Glutamatergic neuron (in vitro differentiated cells): ENCODE results near the gene LRRC56. TPM values are rescaled to one million over a fixed set of nuclear protein-coding genes. Genes with fewer than 3 reads are reported as not detected.
A peak's percentile ranks its signal among the peaks of the same experiment; 100 is the strongest.

Experiments used
- DNase-seq: peaks from one replicate; pipeline ENCODE4 v3.0.0; 2022
- H3K27ac Mint-ChIP-seq: one replicate; pipeline ENCODE4 v1.8.0; 2020; ENCODE audit warnings: mild to moderate bottlenecking, mixed read lengths, inconsistent platforms; ENCODE audit not compliant: unreplicated experiment
- H3K27me3 Mint-ChIP-seq: one replicate; pipeline ENCODE4 v1.8.0; 2020; ENCODE audit warnings: mild to moderate bottlenecking, moderate library complexity, mixed read lengths, inconsistent platforms; ENCODE audit not compliant: unreplicated experiment
- H3K36me3 Mint-ChIP-seq: one replicate; pipeline ENCODE4 v1.8.0; 2020; ENCODE audit warnings: mild to moderate bottlenecking, mixed read lengths, inconsistent platforms; ENCODE audit not compliant: unreplicated experiment
- H3K4me1 Mint-ChIP-seq: one replicate; pipeline ENCODE4 v1.8.0; 2020; ENCODE audit warnings: mild to moderate bottlenecking, low read depth, mixed read lengths, inconsistent platforms; ENCODE audit not compliant: unreplicated experiment
- H3K4me3 Mint-ChIP-seq: one replicate; pipeline ENCODE4 v1.8.0; 2020; ENCODE audit warnings: mild to moderate bottlenecking, mixed read lengths, inconsistent platforms; ENCODE audit not compliant: unreplicated experiment
- H3K9me3 Mint-ChIP-seq: one replicate; pipeline ENCODE4 v1.8.0; 2020; ENCODE audit warnings: mild to moderate bottlenecking, moderate library complexity, mixed read lengths, inconsistent platforms; ENCODE audit not compliant: unreplicated experiment
- total RNA-seq: library from RNA; stranded (reverse); fragmentation: NEBNext Ultra II Directional; extraction: Animal tissue kit (Norgen Biotek cat#: 25700); gene quantifications from one replicate; pipeline ENCODE4 v1.2.1, GENCODE V29; 2021; ENCODE audit not compliant: unreplicated experiment
- TF ChIP-seq, protein P1 (sequence below): fragments of 200-600 bp; sonication (generic); IDR thresholded peaks from one replicate; pipeline ENCODE4 v1.5.0; 2021; ENCODE audit not compliant: partially characterized antibody, unreplicated experiment

Gene LRRC56
- total RNA-seq, 1 donor from 2014 or later, result 2.6 TPM

DNA sequence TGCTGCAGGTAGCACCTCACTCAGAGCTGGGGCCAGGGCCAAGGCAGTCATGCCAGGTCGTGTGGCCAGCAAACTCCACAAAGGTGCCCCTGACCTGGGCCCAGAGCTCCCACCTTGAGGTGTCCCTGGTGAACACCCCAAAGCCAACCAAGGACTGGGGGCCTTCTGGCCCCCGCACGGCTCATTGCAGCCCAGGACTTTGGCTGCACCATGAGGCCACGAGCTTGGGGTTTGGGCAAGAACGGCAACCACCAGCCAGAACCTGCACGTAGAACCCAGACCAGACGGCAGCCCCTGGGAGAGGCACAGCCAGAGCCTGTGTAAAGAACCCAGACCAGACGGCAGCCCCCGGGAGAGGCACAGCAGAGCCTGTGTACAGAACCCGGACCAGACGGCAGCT, 7.8 kb downstream of the LRRC56 start:
- Mint-ChIP-seq H3K27ac (peak overlapping the region; percentile 48), H3K36me3 (no peaks in the 10 kb centered on the region), H3K4me3 (no peak overlapping the region), H3K27me3 (peaks cover 4% of the 10 kb centered on the region), H3K4me1 (peaks cover 6% of the 10 kb centered on the region), H3K9me3 (peaks cover 3% of the 10 kb centered on the region)
- no peak for DNase-seq
- TF ChIP-seq, protein P1, sequence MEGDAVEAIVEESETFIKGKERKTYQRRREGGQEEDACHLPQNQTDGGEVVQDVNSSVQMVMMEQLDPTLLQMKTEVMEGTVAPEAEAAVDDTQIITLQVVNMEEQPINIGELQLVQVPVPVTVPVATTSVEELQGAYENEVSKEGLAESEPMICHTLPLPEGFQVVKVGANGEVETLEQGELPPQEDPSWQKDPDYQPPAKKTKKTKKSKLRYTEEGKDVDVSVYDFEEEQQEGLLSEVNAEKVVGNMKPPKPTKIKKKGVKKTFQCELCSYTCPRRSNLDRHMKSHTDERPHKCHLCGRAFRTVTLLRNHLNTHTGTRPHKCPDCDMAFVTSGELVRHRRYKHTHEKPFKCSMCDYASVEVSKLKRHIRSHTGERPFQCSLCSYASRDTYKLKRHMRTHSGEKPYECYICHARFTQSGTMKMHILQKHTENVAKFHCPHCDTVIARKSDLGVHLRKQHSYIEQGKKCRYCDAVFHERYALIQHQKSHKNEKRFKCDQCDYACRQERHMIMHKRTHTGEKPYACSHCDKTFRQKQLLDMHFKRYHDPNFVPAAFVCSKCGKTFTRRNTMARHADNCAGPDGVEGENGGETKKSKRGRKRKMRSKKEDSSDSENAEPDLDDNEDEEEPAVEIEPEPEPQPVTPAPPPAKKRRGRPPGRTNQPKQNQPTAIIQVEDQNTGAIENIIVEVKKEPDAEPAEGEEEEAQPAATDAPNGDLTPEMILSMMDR, result no peak

- DNase-seq, result no peak
- Mint-ChIP-seq H3K27ac (peak overlapping the region; percentile 92), H3K4me3 (peak overlapping the region; percentile 55), H3K4me1 (peaks cover 7% of the 10 kb centered on the region), H3K9me3 (peaks cover 4% of the 10 kb centered on the region), H3K36me3 (no peaks in the 10 kb centered on the region), H3K27me3 (peaks cover 8% of the 10 kb centered on the region)
- TF ChIP-seq, protein P1, result no peak
Observed at GRCh38 chr11:548700-549603, 11.6 kb downstream of the LRRC56 start.

DNA sequence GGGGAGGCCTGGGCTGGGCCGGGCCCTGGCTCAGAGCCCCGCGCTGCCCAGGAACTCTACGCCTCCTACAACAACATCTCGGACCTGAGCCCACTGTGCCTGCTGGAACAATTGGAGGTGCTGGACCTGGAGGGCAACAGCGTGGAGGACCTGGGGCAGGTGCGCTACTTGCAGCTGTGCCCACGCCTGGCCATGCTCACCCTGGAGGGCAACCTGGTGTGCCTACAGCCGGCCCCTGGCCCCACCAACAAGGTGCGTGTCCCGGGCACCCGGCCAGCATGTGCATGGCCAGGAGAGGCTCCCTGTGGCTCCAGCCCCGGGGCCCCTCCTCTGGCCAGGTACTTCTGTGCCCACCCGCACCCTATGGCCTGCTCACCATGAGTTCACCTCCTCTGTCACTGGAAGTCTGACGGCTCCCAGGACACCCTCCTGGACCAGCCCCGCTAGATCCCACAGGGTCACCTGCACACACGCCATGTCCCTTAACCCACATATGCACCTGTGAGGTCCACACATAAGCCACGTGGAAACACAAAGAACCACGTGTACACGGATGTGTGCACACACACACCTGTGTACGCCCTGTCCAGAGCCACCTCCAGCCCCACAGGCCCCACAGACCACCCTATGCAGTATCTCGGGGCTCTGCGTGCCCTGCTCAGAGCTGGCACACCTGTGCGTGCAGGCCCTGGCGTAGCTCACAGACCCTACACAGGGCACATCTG, 12.9 kb downstream of the LRRC56 start:
- Mint-ChIP-seq H3K4me1 (peaks cover 7% of the 10 kb centered on the region), H3K27me3 (peaks cover 8% of the 10 kb centered on the region), H3K4me3 (no peak overlapping the region), H3K9me3 (peaks cover 4% of the 10 kb centered on the region), H3K27ac (peak overlapping the region; percentile 38), H3K36me3 (no peaks in the 10 kb centered on the region)
- no peak for DNase-seq
- TF ChIP-seq, protein P1, result no peak

GRCh38 chr11:550746-551085, 13.4 kb downstream of the LRRC56 start:
- Mint-ChIP-seq H3K36me3 (no peaks in the 10 kb centered on the region), H3K4me3 (no peak overlapping the region), H3K27me3 (peaks cover 8% of the 10 kb centered on the region), H3K9me3 (peaks cover 4% of the 10 kb centered on the region), H3K27ac (no peak overlapping the region), H3K4me1 (peaks cover 7% of the 10 kb centered on the region)
- TF ChIP-seq, protein P1, result no peak
- DNase-seq, result no peak

DNA sequence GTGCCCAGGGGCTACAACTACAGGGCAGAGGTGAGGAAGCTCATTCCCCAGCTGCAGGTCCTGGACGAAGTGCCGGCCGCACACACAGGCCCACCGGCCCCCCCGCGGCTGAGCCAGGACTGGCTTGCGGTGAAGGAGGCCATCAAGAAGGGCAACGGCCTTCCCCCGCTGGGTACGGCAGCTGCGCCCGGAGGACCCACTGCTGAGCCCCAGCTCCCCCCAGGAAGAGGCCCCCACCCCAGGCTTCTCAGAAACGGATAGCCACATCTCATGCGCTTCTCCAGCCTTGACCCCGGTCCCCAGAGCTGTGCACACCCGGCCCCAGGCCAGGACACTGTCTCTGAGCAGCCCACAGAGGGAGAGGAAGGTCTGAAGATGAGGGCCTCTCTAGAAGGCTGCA, 13.8 kb downstream of the LRRC56 start:
- H3K27ac Mint-ChIP-seq, result no peak overlapping the region
- H3K36me3 Mint-ChIP-seq, result no peaks in the 10 kb centered on the region
- H3K4me3 Mint-ChIP-seq, result no peak overlapping the region
- TF ChIP-seq, protein P1, result no peak
- peaks cover 7% of the 10 kb centered on the region for H3K4me1 Mint-ChIP-seq
- H3K27me3 Mint-ChIP-seq, result peaks cover 8% of the 10 kb centered on the region
- peaks cover 4% of the 10 kb centered on the region for H3K9me3 Mint-ChIP-seq
- DNase-seq, result no peak
